Activated naive CD4-positive, alpha-beta T cell treated with anti-CD3 and anti-CD28 coated beads, Interleukin-2, amount 50 U/mL, for 24 hours (primary cell): ENCODE results near the gene C9orf152.
"Not testable (repeated sequence)": the region's sequence is repeated elsewhere in the genome, so short reads cannot be mapped to it uniquely, and the experiment has no call there.

Source experiments
- H3K27ac Mint-ChIP-seq: one replicate; pipeline ENCODE4 v1.8.0; 2021; ENCODE audit warnings: mild to moderate bottlenecking, mixed read lengths
- H3K27me3 Mint-ChIP-seq: one replicate; pipeline ENCODE4 v1.8.0; 2021; ENCODE audit warnings: mixed read lengths
- H3K36me3 Mint-ChIP-seq: one replicate; pipeline ENCODE4 v1.8.0; 2021; ENCODE audit warnings: mixed read lengths
- H3K4me1 Mint-ChIP-seq: one replicate; pipeline ENCODE4 v1.8.0; 2021; ENCODE audit warnings: mixed read lengths
- H3K4me3 Mint-ChIP-seq: one replicate; pipeline ENCODE4 v1.8.0; 2021; ENCODE audit warnings: mild to moderate bottlenecking, mixed read lengths
- H3K9me3 Mint-ChIP-seq: one replicate; pipeline ENCODE4 v1.8.0; 2021; ENCODE audit warnings: mixed read lengths

The C9orf152 gene

DNA sequence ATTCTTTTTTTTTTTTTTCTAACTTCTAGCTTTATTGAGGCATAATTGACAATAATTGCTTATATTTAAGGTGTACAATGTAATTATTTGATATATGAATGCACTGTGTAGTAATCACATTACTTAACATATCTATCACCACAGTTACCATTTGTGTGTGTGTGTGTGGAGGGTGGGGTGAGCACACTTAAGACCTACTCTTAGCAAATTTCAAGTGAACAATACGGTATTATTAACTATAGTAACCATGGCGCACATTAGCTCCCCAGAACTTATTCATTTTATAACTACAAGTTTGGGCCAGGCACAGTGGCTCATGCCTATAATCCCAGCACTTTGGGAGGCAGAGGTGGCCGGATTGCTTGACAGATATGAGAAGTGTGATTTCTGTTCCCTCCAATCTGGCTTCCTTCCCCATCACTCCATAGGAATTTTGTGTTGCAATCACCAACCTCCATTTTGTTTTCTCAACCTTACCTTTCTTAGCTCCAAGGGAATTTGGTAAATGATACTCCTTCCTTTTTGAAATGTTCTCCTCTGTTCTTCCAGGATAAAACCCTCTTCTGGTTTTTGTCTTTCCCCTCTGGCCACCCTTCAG is 33.4 kb upstream of the C9orf152 start:
- Mint-ChIP-seq H3K9me3 (no peaks in the 10 kb centered on the region), H3K27me3 (peaks cover 2% of the 10 kb centered on the region), H3K36me3 (peaks cover 7% of the 10 kb centered on the region), H3K27ac (no peak overlapping the region), H3K4me1 (no peaks in the 10 kb centered on the region), H3K4me3 (no peak overlapping the region)

DNA sequence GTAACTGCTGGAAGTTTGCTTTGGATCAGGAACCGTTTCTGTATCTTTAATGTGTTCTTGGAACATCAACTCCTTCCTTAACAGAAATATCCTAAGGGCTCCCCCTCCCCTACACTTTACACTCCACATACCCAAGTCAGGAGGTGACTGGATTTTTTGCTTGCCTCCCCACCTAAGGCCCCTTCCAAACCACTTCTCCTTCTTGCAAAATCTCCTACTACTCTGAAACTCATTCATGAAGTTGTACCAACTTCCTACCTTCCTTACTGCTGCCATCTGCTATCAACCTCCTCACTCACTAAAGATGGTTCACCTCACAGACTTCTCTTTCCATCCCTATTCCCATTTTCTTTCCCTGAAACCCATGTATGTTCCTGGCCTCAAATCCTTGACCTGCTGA is 32.2 kb upstream of the C9orf152 start:
- Mint-ChIP-seq H3K4me1 (no peaks in the 10 kb centered on the region), H3K4me3 (no peak overlapping the region), H3K27ac (no peak overlapping the region), H3K27me3 (peaks cover 2% of the 10 kb centered on the region), H3K36me3 (peaks cover 7% of the 10 kb centered on the region), H3K9me3 (no peaks in the 10 kb centered on the region)

DNA sequence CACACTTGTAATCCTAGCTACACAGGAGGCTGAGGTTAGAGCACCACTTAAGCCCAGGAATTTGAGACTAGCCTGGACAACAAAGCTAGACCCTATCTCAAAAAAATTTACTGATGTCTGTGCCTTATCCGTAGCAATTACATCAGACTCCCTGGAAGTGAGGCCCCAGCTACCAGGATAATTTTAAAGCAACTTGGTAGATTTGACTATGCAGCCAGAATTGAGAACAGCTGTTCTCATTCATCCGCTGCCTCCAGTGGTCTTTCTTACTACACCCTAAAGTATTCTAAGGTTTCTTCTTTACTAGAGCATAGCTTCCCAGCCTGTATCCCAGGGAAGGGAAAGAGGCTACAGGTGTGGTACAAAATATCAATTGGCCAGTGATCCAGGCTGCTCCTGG is 20.4 kb upstream of the C9orf152 start:
- Mint-ChIP-seq H3K27me3 (peaks cover 3% of the 10 kb centered on the region), H3K9me3 (no peaks in the 10 kb centered on the region), H3K27ac (no peak overlapping the region), H3K4me3 (no peak overlapping the region), H3K4me1 (no peaks in the 10 kb centered on the region), H3K36me3 (no peaks in the 10 kb centered on the region)

DNA sequence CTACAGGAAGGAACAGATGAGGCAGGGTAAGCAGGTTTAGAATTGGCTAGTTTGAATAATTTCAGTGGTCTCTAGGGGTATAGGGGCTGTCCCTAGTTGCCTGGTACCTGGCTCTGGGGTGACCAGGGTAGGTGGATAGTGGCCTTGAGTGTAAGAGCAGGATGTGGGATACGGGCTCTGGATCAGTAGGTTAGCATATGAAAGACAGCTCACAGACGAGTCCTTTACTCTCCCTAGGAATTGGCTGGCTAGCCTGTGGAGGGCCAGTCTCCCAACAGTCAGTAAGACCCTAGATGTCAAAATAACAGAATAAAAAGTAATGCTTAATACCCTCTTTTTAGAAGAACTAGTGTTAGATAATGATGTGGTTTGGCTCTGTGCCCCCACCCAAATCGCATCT is 16.6 kb upstream of the C9orf152 start:
- H3K36me3 Mint-ChIP-seq = no peaks in the 10 kb centered on the region
- no peaks in the 10 kb centered on the region for H3K9me3 Mint-ChIP-seq
- no peak overlapping the region for H3K27ac Mint-ChIP-seq
- H3K4me1 Mint-ChIP-seq = no peaks in the 10 kb centered on the region
- H3K4me3 Mint-ChIP-seq = no peak overlapping the region
- H3K27me3 Mint-ChIP-seq = peaks cover 5% of the 10 kb centered on the region

DNA sequence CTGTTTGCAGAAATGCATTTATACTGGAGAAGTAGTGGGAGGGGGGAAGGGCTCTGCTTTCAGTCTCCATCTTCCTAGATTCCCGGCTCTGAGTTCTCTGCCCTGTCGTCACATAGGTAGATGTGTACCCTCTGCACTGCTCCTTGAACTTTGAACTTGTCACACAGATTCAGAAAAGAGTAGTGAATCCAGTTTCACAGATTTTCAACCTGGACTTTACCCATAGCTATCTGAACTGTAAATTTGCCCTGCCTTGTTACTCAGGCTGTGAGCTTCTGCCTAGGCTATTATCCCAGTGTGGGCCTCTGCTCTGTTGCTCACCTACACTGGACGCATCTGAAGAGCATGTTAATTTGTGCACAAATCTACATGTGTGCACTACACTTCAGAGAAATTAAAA is 12.8 kb upstream of the C9orf152 start:
- H3K27ac Mint-ChIP-seq = no peak overlapping the region
- H3K4me3 Mint-ChIP-seq = no peak overlapping the region
- peaks cover 3% of the 10 kb centered on the region for H3K27me3 Mint-ChIP-seq
- no peaks in the 10 kb centered on the region for H3K36me3 Mint-ChIP-seq
- H3K9me3 Mint-ChIP-seq = no peaks in the 10 kb centered on the region
- no peaks in the 10 kb centered on the region for H3K4me1 Mint-ChIP-seq

DNA sequence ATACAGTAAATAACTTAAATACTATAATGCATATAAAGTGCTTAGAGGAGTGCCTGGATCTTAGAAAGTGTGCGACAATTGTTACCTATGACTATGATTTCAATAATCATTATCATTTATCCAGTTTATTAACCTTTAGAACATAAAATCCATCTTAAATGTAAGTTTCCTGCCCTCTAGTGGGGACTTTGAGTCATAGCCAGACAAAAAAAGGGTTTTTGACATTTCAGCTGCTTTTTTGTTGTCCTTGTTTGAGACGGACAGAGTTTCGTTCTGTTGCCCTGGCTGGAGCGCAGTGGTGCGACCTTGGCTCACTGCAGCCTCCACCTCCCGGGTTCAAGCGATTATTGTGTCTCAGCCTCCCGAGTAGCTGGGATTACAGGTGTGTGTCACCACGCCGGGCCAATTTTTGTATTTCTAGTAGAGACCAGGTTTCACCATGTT is 9.7 kb upstream of the C9orf152 start:
- H3K27me3 Mint-ChIP-seq = peaks cover 4% of the 10 kb centered on the region
- no peaks in the 10 kb centered on the region for H3K36me3 Mint-ChIP-seq
- H3K4me1 Mint-ChIP-seq = no peaks in the 10 kb centered on the region
- H3K27ac Mint-ChIP-seq = no peak overlapping the region
- no peaks in the 10 kb centered on the region for H3K9me3 Mint-ChIP-seq
- no peak overlapping the region for H3K4me3 Mint-ChIP-seq

DNA sequence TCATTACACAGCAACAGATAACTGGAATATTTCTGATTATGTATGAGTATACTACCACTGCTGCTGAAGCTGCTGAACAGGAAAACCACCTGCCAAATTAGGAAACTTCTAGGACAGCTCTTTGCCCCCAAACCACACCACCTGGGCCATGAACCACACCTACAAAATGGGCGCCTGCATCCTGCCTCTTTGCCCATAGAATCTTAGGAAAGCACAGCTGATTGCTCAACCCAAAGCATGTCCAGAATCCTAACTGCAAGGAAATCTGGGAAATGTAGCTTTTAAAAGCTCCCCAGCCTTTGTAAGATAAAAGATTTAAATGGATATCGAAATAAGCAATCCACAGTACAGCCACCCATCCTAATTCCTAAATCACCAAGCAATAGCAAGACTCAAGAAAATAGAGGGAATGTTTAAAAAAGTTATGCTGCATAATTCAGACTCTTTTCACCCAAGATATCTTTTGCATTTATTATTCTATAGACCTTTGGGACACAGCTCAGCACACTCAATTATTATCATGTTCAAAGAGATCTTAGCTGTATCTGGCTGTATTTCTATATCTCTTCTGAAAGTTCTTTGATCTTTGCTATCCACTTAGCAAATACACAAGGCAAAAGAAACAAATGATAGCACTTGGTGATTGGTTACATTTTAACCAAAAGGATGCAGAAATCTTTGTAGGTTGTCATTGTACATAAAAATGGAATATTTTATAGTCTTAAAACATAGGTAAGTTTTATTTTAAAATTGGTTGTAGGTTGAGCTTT is 6.8 kb upstream of the C9orf152 start:
- H3K36me3 Mint-ChIP-seq = no peaks in the 10 kb centered on the region
- H3K4me3 Mint-ChIP-seq = no peak overlapping the region
- H3K27me3 Mint-ChIP-seq = peaks cover 2% of the 10 kb centered on the region
- no peak overlapping the region for H3K27ac Mint-ChIP-seq
- H3K4me1 Mint-ChIP-seq = no peaks in the 10 kb centered on the region
- no peaks in the 10 kb centered on the region for H3K9me3 Mint-ChIP-seq

DNA sequence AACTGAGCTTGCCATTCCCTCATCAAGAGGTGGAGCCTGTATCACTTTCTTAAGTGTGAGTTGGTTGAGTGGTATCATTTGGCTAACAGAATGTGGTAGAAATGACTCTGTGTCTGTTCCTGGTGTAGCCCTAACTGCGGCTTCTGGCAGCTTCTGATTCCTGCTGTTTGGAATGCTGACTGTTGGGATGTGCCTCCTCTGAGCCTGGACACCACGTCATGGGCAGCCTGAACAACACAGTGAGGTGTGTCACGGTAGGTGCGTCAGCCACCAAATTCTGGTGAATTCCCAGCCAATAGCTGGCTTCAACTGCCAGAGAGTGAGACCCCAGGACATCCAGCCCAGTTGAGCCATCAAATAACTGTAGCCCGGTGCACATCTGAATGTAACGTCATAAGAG is 6.1 kb upstream of the C9orf152 start:
- H3K4me1 Mint-ChIP-seq = no peaks in the 10 kb centered on the region
- no peak overlapping the region for H3K4me3 Mint-ChIP-seq
- H3K27me3 Mint-ChIP-seq = peaks cover 2% of the 10 kb centered on the region
- H3K36me3 Mint-ChIP-seq = no peaks in the 10 kb centered on the region
- no peaks in the 10 kb centered on the region for H3K9me3 Mint-ChIP-seq
- H3K27ac Mint-ChIP-seq = no peak overlapping the region

DNA sequence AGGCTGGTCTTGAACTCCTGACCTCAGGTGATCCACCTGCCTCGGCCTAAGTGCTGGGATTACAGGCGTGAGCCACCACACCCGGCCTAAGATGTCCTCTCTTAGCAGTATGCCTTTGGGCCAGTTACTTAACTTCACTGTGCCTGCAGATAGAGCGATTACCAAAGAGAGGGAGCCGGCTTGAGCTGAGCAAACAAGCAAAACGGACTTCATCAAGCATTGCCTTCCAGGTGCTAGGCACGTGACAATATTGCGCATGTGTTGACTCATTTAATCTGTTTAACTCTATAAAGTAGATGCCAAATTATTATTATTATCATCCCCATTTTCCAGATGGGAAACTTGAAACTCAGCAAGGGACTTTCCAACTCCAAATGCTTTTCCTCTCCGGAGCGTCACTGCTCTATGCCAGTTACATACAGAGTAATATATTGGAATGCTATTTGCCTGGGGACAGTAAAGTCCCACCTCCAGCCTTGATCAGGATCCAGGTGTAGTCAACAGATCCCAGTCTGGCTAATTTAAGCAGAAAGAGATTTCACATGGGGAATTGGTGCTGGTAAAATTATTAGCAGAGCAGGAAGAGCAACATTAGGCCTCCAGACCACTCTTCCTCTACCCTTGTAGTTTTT is 5.6 kb upstream of the C9orf152 start:
- no peaks in the 10 kb centered on the region for H3K9me3 Mint-ChIP-seq
- peak overlapping the region; percentile 13 for H3K27ac Mint-ChIP-seq
- peaks cover 3% of the 10 kb centered on the region for H3K27me3 Mint-ChIP-seq
- H3K36me3 Mint-ChIP-seq = no peaks in the 10 kb centered on the region
- no peak overlapping the region for H3K4me3 Mint-ChIP-seq
- no peaks in the 10 kb centered on the region for H3K4me1 Mint-ChIP-seq

DNA sequence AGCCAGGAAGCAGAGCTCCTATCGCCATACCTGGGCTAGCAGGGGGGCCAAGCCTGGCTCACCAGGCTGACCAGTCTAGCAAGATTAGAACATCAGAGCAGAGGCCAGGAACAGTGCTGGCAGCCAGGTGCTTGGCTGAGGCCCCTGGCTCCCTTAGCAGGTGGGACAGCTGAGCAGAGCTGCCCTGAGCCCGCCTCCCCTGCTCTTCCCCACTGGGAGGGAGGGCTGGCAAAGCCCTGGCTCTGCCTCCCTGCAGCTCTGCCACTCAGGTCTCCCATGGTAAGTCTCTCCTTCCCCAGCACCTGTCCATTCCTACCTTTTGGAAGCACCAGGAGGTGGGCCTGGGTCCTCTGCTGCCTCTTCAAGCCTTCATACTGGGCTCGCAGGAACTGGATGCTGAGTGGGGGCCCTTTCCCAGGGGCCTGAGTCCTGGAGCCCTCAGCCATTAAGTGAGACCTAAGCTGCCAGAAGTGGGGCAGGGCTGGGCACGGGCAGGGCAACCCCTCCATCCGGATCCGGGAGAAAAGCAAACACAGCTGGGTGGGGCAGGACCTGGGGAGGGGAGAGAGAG is 803 bp downstream of the C9orf152 start:
- Mint-ChIP-seq H3K36me3 (no peaks in the 10 kb centered on the region), H3K9me3 (no peaks in the 10 kb centered on the region), H3K27ac (no peak overlapping the region), H3K4me3 (no peak overlapping the region), H3K4me1 (no peaks in the 10 kb centered on the region), H3K27me3 (peaks cover 5% of the 10 kb centered on the region)

DNA sequence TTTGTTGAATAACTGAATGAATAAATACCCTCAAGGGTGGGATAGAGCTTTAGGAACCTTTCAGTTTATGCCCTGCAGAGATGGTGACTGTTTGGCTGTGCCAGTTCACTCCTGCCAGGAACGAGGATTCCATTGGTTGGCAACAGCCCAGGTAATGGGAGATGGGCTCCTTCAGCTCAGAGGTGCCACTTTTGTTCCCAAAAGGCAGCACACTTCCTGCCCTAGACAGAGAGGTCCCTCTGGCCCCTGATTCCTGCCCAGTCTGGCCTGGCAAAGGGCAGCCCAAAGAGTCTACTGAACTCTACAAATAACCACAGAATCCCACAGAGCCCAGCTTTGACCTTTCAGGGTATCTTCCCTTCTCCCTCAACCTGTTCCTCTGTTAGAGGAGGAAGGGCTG is 1.6 kb downstream of the C9orf152 start:
- no peaks in the 10 kb centered on the region for H3K4me1 Mint-ChIP-seq

DNA sequence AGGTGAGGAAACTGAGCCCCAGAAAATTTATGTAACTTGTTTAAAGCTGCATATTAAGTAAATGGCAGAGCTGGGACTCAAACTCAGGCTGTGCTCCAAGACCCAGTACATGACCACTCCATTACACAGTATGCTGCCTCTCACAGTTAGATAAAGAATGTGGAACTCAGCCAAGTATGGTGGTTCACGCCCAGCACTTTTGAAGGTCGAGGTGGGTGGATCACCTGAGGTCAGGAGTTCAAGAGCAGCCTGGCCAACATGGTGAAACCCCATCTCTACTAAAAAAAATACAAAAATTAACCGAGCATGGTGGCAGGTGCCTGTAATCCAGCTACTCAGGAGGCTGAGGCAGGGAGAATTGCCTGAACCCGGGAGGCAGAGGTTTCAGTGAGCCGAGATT is 2.3 kb downstream of the C9orf152 start:
- not testable (repeated sequence) for H3K4me1 Mint-ChIP-seq, H3K27ac Mint-ChIP-seq, H3K4me3 Mint-ChIP-seq, H3K9me3 Mint-ChIP-seq, H3K36me3 Mint-ChIP-seq, H3K27me3 Mint-ChIP-seq

More for the DNA sequence above, 1.6 kb downstream of the C9orf152 start:
- Mint-ChIP-seq H3K27ac (no peak overlapping the region), H3K36me3 (no peaks in the 10 kb centered on the region), H3K9me3 (no peaks in the 10 kb centered on the region), H3K4me3 (no peak overlapping the region), H3K27me3 (peaks cover 5% of the 10 kb centered on the region)

DNA sequence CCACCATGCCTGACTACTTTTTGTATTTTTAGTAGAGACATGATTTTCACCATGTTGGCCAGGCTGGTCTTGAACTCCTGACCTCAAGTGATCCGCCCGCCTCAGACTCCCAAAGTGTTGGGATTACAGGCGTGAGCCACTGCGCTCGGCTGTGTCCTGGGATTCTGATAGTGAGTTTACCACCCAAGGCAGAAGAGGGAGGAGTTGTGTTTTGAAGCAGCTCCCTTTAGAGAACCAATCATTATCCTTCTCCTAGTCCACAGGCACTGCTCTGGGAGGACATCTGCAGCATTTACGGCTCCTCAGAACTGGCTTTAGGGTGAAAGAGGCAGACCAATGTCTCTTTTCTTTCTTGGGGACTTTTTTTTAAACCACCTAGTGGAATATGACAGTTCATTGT is 5.7 kb downstream of the C9orf152 start:
- Mint-ChIP-seq H3K9me3 (no peaks in the 10 kb centered on the region), H3K36me3 (no peaks in the 10 kb centered on the region), H3K4me3 (no peak overlapping the region), H3K27me3 (peaks cover 3% of the 10 kb centered on the region), H3K27ac (no peak overlapping the region), H3K4me1 (no peaks in the 10 kb centered on the region)

DNA sequence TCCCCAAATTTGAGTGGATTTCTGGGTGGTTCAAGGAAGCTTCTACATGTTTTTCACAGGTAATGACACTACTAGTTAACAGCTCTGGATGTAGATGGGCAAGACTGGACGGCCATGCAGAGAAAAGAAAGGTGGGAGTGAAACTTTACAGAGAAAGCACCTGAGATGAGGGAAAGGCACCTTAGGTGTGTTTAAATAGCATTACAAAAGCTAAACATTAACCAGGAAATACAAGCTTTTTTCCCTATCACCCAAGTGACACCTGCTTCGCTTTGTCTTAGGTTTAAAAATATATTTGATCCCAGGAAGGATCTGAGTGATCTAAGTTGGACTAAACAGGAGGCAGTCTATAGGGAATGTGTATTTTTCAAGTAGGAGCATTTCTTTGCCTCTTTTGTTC is 8.3 kb downstream of the C9orf152 start:
- Mint-ChIP-seq H3K27me3 (peaks cover 3% of the 10 kb centered on the region), H3K27ac (no peak overlapping the region), H3K4me1 (no peaks in the 10 kb centered on the region), H3K36me3 (no peaks in the 10 kb centered on the region), H3K4me3 (no peak overlapping the region), H3K9me3 (no peaks in the 10 kb centered on the region)

DNA sequence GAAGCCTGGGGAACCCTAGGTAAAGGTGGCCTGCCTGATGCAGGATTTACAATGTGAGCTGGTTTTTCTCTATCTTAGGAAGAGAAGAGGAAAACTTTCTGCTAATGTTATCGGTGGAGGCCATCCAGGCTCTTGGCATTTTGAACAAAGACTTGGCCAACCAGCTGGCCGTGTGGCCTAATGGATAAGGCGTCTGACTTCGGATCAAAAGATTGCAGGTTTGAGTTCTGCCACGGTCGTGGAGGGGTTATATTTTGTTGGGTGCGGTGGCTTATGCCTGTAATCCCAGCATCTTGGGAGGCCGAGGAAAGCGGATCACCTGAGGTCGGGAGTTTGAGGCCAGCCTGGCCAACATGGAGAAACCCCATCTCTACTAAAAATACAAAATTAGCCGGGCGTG is 9.6 kb downstream of the C9orf152 start:
- no peaks in the 10 kb centered on the region for H3K36me3 Mint-ChIP-seq
- no peaks in the 10 kb centered on the region for H3K9me3 Mint-ChIP-seq
- H3K4me1 Mint-ChIP-seq = no peaks in the 10 kb centered on the region
- H3K27ac Mint-ChIP-seq = no peak overlapping the region
- peaks cover 3% of the 10 kb centered on the region for H3K27me3 Mint-ChIP-seq
- H3K4me3 Mint-ChIP-seq = no peak overlapping the region
